Measurements from ENCODE around the gene GOLGA6L24. TPM values are rescaled to one million over a fixed set of nuclear protein-coding genes. Genes with fewer than 3 reads are reported as not detected.
"Not testable (repeated sequence)": the region's sequence is repeated elsewhere in the genome, so short reads cannot be mapped to it uniquely, and the experiment has no call there.

GOLGA6L24 gene, protein sequence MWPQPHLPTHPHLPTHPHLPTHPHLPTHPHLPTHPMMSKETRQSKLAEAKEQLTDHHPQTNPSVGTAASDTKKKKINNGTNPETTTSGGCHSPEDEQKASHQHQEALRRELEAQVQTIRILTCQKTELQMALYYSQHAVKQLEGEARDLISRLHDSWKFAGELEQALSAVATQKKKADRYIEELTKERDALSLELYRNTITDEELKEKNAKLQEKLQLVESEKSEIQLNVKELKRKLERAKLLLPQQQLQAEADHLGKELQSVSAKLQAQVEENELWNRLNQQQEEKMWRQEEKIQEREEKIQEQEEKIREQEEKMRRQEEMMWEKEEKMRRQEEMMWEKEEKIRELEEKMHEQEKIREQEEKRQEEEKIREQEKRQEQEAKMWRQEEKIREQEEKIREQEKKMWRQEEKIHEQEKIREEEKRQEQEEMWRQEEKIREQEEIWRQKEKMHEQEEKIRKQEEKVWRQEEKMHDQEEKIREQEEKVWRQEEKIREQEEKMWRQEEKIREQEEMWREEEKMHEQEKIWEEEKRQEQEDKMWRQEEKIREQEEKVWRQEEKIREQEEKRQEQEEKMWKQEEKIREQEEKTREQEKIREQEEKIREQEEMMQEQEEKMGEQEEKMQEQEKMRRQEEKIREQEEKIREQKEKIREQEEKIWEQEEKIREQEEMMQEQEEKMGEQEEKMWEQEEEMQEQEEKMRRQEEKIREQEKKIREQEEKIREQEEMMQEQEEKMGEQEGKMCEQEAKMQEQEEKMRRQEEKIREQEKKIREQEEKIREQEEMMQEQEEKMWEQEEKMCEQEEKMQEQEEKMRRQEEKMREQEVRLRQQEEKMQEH
- total RNA-seq (2014; rRNA removed; shearing (Covaris generic)) = not detected in 2 replicates

DNA sequence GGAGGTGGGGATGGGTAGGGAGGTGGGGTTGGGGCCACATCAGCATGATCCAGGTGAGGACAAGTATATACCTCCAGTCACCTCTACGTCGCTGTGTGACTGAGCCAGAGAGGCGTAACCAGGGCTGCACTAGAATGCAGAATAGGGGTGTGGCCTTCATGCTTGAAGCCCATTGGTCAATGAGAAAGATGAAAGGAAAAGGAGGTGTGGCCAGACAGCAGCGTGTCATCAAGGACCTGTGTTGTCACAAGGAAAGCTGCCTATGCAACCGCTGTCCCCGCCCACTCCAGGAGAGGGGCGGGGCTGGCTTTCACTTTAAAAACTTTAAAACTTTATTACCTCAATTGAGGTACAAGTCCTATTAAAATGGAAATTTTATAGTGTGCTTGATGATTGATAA, at the start of gene GOLGA6L24:
GOLGA6L24 (minus strand) TSS at position 101 of the 400 bp plus-strand sequence; CDS start at position 40, 61 bp downstream.
- H3K36me3 ChIP-seq; H3K27ac ChIP-seq; H3K4me1 ChIP-seq; H3K9me3 ChIP-seq (replicated peaks); DNase-seq; H3K27me3 ChIP-seq; H3K4me3 ChIP-seq: not testable (repeated sequence)

DNA sequence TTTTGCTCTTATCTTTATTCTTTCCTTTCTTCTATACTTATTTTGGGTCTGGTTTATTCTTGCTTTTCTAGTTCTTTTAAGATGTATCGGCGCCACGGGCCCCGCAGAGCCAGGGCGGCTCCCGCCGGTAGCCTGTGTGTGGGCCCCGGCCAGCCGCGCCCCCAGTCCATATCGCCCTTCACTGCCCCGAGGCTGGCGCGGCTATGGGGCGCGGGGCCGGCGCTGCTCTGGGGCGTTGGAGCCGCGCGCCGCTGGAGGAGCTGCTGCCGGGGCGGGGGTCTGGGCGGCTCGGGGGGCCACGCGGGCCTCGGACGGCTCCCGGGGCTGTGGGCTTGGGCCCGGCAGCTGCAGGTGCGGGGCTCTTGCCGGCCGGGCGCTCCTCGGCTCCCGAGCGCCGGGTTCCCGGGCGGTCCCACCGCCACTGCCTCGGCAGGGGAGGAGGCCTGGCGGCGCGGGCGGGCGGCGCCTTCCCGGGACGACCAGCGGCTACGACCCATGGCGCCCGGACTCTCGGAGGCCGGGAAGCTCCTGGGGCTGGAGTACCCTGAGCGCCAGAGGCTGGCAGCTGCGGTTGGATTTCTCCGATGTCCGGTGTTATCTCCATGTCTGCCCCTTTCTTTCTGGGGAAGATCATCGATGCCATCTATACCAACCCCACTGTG, 45.0 kb upstream of the GOLGA6L24 start:
- H3K4me1 ChIP-seq; H3K27ac ChIP-seq; DNase-seq; H3K4me3 ChIP-seq; H3K27me3 ChIP-seq; H3K9me3 ChIP-seq (replicated peaks); H3K36me3 ChIP-seq: not testable (repeated sequence)

DNA sequence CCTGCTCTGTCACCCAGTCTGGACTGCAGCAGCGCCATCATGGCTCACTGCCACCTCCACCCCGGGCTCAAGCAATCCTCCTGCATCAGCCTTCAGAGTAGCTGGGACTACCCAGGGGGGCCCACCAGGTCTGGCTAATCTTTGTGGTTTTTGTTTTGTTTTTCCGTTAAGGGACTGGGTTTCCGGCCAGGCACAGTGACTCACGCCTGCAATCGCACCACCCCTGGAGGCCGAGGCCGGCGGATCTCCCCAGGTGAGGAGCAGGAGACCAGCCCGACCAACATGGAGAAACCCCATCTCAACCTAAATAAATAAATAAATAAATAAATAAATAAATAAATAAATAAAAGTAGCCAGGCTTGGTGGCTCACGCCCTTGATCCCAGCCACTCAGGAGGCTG, 38.1 kb upstream of the GOLGA6L24 start:
- not testable (repeated sequence) for H3K27me3 ChIP-seq; DNase-seq; H3K9me3 ChIP-seq (replicated peaks); H3K36me3 ChIP-seq; H3K4me3 ChIP-seq; H3K4me1 ChIP-seq; H3K27ac ChIP-seq

DNA sequence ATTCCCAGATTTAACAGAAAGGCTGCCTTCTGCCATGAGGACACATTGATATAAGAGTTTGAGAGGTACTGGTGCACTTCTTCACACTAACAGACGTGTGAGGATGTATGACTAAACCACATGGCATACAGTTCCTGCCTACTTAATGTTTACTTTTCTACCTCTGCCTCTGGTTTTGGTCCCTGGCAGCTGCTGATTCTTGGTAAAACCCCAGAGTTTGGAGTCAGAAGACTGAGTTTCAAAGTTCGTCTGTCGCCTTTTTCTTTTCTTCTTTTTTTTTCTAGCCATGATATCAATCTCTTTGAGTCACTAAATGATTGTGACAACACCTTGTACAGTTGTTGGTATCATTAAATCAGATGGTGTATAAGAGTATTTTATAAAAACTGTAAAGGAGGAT, 22.2 kb upstream of the GOLGA6L24 start:
- not testable (repeated sequence) for H3K27me3 ChIP-seq; H3K27ac ChIP-seq; H3K36me3 ChIP-seq; H3K4me3 ChIP-seq; H3K4me1 ChIP-seq; DNase-seq; H3K9me3 ChIP-seq (replicated peaks)

DNA sequence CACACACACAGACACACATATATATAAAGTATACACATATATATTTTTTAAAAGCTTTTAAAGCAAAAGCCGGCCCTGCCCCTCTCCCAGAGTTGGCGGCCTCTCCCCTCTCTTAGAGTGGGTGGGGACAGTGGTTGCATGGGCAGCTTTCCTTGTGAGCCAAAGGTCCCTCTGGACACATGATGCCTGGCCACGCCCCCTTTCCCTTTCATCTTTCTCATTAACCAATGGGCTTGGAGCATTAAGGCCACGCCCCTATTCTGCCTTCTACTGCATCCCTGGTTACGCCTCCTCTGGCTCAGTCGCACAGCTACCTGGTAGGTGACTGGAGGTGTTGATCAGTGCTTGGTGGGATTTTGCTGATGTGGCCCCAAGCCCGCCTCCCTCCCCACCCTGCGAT, 20.5 kb upstream of the GOLGA6L24 start, which contains the start of gene GOLGA8F:
GOLGA8F (plus strand) TSS at position 301 of the 400 bp plus-strand sequence; CDS start at position 399, 98 bp downstream.
- DNase-seq, H3K4me1 ChIP-seq: not testable (repeated sequence)

DNA sequence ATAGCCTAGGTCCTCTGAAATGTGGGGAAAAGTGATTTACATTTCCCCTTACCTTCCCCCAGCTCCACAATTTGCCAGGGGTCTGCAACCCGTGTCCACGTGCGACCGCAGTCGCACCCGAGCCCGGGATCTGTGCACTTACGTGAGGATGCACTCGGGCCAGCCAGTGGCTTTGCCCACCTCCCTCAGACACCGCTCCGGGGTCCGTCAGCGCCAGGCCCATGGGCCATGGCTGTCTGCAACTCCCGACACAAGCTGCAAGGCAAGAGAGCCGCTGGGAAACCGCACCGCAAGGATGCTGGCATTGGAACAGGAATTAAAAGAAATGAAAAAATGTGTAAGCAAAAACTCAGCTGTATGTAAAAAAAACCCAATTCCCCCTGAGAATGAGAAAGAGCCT, 7.6 kb upstream of the GOLGA6L24 start:
- not testable (repeated sequence) for DNase-seq

More for the DNA sequence above, 20.5 kb upstream of the GOLGA6L24 start, which contains the start of gene GOLGA8F:
- H3K27ac ChIP-seq; H3K4me3 ChIP-seq; H3K36me3 ChIP-seq; H3K27me3 ChIP-seq; H3K9me3 ChIP-seq (replicated peaks): not testable (repeated sequence)

DNA sequence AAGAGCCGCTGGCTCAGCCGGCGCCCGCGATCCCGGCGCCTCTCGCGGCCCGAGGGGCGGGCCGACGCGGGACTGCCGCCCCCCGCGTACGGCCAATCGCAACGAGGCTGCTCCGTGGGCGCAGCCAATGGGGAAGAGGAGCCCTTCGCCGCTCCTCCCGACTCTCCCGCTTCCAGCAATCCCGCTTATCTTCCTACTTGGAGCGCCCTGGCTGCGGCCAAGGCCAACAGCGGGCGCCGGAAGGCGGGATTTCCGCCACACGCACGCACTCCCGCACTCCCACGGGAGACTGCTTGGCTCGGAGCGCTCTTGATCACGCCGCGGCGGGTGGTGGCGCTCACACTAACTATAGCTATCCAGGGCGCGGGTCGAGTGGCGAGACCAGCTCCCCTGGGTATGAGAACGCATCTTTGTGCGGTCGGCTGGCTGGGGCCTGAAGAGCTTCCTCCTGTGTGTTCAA, 35.7 kb downstream of the GOLGA6L24 start, which contains the start of gene HERC2:
HERC2 (minus strand) TSS at position 51 of the 460 bp plus-strand sequence. CDS start 746 bp downstream, outside the sequence.
- not testable (repeated sequence) for H3K36me3 ChIP-seq; H3K9me3 ChIP-seq (replicated peaks); H3K27me3 ChIP-seq; DNase-seq; H3K27ac ChIP-seq; H3K4me1 ChIP-seq
- peak within 1 kb of the TSS; percentile 55 for H3K4me3 ChIP-seq

More for the DNA sequence above, 7.6 kb upstream of the GOLGA6L24 start:
- H3K4me3 ChIP-seq; H3K4me1 ChIP-seq; H3K27me3 ChIP-seq; H3K9me3 ChIP-seq (replicated peaks); H3K36me3 ChIP-seq; H3K27ac ChIP-seq: not testable (repeated sequence)

DNA sequence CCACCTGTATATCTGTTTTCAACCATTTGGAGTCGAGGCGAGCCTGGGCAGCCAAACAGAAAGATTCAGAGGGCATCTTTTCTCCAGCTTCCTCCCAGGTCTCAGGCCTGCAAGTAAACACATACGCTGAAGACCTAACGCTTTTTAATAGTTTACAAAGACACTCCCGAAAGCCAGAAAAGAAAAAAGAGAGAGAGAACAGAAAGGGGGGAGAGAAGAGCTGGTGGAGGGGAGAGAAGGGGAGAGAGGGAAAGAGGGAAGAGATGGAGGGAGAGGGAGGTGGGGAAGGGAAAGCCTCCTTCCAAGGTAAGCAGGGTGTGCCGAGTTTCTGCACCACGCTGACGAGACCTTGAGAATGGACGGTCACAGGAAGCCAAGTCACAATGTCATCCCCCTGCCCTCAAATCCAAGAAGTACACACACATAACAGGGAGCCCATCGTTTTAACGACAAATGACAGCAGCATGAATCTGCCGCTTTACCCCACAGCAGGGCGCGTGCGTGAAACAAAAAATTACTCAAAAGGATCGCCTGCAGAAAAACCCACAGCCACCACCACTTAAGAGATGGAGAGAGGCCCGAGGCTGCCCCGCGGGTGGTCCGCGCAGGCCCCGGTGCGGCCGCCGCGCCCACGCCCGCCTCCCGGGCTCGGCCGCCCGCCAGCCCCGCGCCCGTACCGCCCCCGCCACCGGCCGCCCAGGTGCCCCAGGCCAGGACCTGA, 36.4 kb downstream of the GOLGA6L24 start:
- not testable (repeated sequence) for H3K4me1 ChIP-seq; H3K27me3 ChIP-seq; H3K36me3 ChIP-seq; DNase-seq; H3K27ac ChIP-seq; H3K9me3 ChIP-seq (replicated peaks)
- H3K4me3 ChIP-seq = peak overlapping the region; percentile 55

DNA sequence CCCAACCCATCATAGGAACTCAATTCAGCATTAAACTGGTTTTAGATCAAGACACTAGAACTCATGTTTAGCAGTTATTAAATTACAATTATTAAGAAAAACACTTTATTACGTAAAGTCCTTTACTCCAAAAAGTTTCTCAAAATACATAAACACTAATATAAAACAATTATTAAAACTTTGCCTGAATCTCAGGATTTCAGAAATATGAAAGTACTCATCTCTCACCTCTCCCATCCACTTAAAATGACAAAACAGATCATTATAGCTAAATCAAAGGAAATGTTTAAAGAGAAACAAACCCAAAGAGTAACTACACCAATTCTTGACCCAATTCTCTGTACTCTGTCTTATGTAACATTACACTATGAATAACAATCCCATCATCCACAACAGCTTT, 38.2 kb downstream of the GOLGA6L24 start:
- not testable (repeated sequence) for H3K36me3 ChIP-seq; H3K9me3 ChIP-seq (replicated peaks); H3K27ac ChIP-seq; DNase-seq; H3K4me1 ChIP-seq; H3K4me3 ChIP-seq; H3K27me3 ChIP-seq

DNA sequence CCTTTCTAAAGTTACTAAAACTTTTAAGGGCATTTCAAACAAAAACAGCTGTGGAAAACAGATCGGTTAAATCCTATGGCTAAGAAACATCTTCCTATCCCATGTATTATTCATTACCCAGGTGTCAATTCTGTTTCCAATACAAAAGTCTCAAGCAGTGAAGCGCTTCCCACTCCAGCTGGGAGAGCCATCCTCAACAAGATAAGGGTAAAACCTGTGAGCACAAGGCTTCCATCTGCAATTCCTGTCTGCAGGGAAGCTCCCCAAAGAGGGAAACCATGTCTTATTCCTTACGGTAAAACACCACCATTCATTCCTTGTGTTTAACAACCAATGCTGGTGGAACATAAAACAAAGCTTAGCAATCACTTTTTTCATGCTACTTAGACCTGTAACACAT, 39.1 kb downstream of the GOLGA6L24 start:
- not testable (repeated sequence) for H3K9me3 ChIP-seq (replicated peaks); DNase-seq; H3K36me3 ChIP-seq; H3K27ac ChIP-seq; H3K27me3 ChIP-seq; H3K4me3 ChIP-seq; H3K4me1 ChIP-seq

DNA sequence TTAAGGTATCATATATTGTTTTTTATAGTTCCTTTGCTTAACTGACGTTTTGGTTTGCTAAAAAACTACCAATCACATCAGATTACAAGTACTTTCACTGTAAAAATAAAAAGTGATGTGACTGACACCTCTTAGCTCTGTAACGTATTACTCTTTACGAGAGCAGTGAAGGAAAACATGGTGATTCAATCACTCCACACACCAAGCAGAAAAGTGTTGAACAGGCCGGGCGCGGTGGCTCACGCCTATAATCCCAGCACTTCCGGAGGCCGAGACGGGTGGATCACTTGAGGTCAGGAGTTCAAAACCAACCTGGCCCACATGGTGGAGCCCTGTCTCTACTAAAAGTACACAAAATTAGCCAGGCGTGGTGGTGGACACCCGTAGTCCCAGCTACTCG, 39.8 kb downstream of the GOLGA6L24 start:
- H3K27me3 ChIP-seq; H3K27ac ChIP-seq; H3K9me3 ChIP-seq (replicated peaks); DNase-seq; H3K36me3 ChIP-seq; H3K4me3 ChIP-seq; H3K4me1 ChIP-seq: not testable (repeated sequence)

DNA sequence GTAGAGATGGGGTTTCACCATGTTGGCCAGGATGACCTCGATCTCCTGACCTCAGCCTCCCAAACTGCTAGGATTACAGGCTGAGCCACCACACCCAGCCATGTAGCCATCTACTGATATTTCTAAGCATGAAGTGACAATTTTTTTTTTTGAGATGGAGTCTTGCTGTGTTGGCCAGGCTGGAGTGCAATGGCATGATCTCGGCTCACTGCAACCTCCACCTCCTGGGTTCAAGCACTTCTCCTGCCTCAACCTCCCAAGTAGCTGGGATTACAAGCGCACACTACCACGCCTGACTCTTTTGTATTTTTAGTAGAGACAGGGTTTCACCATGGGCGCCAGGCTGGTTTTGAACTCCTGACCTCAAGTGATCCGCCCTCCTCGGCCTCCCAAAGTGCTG, 40.9 kb downstream of the GOLGA6L24 start:
- DNase-seq, H3K27me3 ChIP-seq, H3K36me3 ChIP-seq: not testable (repeated sequence)

DNA sequence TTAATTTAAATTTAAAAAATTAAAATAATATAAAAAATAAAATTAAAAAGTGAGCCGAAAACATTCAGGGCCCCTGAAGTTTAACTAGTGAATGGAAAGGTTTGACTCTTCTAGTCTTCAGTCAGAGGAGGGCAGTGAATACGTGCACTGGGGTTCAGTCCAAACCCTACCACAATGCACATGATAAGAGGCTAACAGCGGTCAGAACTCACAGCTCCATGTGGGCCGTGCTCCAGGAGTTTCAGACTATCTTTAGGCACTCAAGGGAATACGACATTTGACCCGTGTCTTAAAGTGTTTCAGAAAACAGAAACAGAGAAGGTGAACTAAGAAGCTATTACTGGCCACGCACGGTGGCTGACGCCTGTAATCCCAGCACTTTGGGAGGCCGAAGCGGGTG, 47.4 kb downstream of the GOLGA6L24 start:
- not testable (repeated sequence) for H3K27ac ChIP-seq; H3K9me3 ChIP-seq (replicated peaks); DNase-seq; H3K36me3 ChIP-seq; H3K4me1 ChIP-seq; H3K4me3 ChIP-seq; H3K27me3 ChIP-seq

More for the DNA sequence above, 40.9 kb downstream of the GOLGA6L24 start:
- not testable (repeated sequence) for H3K9me3 ChIP-seq (replicated peaks); H3K4me1 ChIP-seq; H3K27ac ChIP-seq; H3K4me3 ChIP-seq

DNA sequence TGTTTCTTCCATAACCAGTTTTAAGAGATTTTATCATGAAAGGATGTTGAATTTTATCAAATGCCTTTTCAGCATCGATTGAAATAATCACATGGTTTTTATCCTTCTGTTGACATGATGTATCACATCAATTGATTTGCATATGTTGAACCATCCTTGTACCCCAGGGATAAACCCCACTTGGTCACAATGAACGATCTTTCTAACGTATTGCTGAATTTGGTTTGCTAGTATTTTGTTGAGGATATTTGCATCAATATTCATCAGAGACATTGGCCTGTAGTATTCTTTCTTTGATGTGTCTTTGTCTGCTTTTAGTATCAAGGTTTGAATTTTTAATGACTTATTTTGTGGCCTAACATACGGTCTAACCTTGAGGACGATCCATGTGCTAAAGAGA, 49.2 kb downstream of the GOLGA6L24 start:
- not testable (repeated sequence) for H3K27ac ChIP-seq; H3K4me3 ChIP-seq; H3K4me1 ChIP-seq; H3K9me3 ChIP-seq (replicated peaks); DNase-seq; H3K27me3 ChIP-seq; H3K36me3 ChIP-seq

Measured in SJCRH30 (cell line).